AG09319 (cell line): ENCODE data around the gene KMT2B.
A peak's percentile ranks its signal among the peaks of the same experiment; 100 is the strongest.

Source experiments
- DNase-seq: peaks from one replicate; pipeline ENCODE4 v3.0.0-alpha.2; 2010; ENCODE audit warnings: low read depth; ENCODE audit errors: extremely low read depth
- TF ChIP-seq, protein P1 (sequence below): IDR thresholded peaks from 2 replicates; pipeline ENCODE4 v1.5.1; 2011; ENCODE audit warnings: low read depth, mild to moderate bottlenecking, inconsistent platforms, low read length, moderate library complexity

KMT2B gene

DNA sequence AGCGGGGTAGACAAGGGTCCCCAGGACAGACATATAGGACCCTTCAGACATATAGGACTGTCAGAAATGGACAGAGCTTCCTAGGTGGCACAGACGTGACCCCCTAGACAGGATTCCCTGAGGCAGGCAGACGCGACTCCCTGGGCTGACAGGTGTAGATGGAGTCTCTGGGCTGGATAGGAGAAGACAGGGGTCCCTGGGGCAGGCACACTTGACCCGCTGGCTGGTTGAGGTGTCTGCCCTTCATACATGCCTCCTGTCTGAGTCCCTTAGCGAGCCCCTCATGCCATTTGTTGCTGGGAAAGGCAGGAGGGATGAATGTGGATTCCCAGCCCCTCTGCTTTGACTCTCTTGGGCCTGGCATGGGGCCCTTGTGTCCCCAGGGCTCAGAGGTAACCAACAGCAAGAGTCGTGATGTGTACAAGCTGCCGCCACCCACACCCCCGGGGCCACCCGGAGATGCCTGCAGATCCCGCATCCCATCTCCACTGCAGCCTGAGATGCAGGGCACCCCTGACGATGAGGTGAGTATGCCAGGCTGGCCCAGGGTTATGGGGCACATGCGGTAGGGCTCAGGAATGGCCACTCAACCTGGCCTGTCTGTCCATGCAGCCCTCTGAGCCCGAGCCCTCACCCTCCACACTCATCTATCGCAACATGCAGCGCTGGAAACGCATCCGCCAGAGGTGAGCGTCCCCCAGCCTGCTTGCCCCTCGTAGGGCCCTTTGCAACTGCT lies 36.0 kb downstream of the KMT2B start:
- TF ChIP-seq, protein P1, sequence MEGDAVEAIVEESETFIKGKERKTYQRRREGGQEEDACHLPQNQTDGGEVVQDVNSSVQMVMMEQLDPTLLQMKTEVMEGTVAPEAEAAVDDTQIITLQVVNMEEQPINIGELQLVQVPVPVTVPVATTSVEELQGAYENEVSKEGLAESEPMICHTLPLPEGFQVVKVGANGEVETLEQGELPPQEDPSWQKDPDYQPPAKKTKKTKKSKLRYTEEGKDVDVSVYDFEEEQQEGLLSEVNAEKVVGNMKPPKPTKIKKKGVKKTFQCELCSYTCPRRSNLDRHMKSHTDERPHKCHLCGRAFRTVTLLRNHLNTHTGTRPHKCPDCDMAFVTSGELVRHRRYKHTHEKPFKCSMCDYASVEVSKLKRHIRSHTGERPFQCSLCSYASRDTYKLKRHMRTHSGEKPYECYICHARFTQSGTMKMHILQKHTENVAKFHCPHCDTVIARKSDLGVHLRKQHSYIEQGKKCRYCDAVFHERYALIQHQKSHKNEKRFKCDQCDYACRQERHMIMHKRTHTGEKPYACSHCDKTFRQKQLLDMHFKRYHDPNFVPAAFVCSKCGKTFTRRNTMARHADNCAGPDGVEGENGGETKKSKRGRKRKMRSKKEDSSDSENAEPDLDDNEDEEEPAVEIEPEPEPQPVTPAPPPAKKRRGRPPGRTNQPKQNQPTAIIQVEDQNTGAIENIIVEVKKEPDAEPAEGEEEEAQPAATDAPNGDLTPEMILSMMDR: no peak
- no peak for DNase-seq

DNA sequence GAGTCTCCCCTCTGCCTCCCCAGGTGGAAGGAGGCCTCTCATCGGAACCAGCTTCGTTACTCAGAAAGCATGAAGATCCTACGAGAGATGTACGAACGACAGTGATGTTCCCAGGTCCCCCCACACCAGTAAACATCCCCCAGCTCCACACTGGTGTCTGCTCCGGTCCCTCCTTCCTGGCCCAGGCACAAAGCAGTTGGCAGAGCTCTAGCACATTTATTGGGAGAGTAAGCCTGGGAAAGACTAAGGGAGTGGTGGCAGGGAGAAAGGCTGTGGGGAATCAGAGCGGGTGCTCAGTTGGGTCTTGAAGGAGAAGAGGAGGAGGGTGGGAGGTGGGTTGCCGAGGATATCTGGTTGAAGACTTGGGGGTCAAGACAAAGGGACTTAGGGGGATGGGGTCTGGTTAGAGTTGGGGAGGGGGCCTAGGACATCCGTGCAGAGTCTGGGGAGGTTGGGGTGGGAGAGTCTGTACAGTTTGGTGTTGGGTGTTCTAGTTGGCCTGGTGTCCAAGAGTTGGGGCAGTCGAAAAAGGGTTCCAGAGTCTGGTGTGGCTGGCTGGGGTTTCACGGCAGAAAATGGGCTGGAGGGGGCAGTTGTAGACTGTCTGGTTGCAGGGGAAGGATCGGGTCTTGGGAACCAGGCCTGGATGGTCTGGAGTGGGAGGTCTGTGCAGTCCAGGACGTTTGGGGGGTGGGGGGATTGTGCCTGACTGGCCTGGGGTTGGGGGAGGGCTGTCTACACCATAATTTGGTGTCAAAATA lies 36.7 kb downstream of the KMT2B start:
- no peak for DNase-seq
- TF ChIP-seq, protein P1: no peak

- TF ChIP-seq, protein P1: no peak
- no peak for DNase-seq
These were observed 37.3 kb downstream of the KMT2B start for GRCh38 chr19:35755131-35755549.

DNA sequence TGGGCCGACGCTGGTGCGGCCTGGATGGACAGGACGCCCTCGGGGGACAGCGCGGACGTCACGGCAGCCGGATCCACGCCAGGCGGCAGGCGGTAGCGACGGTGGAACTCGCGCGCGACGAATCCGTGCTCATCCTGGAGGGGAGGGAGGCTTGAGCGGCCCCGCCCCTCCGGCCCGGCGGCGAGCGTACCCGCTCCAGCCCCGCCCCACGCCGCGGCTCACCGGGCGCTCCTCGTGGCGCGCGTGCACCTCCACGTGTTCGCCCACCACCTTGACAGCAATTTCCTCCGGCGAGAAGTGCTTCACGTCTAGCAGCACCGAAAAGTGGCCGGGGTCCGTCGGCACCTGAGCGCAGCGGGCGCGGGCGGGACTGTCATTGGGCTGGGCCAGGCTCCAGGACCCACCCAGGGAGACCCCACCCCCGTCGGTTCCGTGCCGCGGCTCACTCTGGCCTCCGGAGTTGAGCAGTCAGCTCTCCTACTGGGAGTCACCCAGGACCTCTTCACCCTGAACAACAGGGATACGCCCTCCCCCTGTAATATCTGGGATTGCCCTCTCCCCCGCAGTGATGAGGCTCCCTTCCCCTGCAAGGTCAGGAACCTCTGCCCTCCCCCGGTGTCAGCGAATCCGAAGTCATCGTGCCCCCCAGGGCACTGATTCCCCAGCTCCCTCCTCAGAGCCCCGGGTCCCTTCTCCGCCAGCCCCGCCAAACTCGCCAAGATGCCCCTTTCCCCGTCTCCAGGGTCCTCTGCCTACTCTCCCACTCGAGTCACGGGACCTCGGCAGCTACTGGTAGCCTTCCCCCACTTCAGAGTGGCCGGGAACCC lies 38.0 kb downstream of the KMT2B start:
- TF ChIP-seq, protein P1: no peak
- DNase-seq: peak; percentile 27

- TF ChIP-seq, protein P1: no peak
- DNase-seq: no peak
These were observed 38.8 kb downstream of the KMT2B start, which contains the start of gene HSPB6 for GRCh38 chr19:35756377-35757230. HSPB6 (minus strand) TSS chr19:35757029; CDS start chr19:35757008, 21 bp downstream.

DNA sequence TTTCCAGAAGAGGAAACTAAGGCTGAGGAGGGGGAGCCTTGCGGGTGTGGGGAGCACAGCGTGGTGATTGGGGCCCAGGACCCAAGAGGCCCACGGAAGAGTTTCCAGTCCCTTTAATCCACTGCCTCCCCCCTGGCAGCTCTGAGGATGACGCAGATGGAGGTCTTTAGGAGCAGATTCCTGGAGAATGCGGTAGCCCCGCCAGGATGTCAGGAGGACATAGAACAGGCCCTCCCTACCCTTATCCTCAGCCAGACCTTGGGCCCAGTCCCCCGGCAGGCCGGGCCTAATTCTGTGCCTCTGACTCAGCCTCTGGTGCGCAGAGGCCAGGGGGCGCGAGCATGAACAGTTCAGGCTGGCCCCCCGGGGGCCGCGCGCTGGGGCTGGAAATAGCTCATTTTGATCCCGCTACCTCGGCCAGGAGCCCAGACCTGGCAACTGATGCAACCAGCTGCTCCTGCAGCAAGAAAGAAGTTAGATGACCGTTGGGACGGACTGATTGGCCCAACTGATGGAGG lies 39.5 kb downstream of the KMT2B start:
- TF ChIP-seq, protein P1: no peak
- DNase-seq: peak; percentile 38
